HepG2 (cell line): ENCODE data around the gene SEPTIN10. TPM values are rescaled to one million over a fixed set of nuclear protein-coding genes. Genes with fewer than 3 reads are reported as not detected.
A peak's percentile ranks its signal among the peaks of the same experiment; 100 is the strongest.

ENCODE experiments used
- ARNTL ChIP-seq: sonication (generic); formaldehyde crosslinking; IDR thresholded peaks from 2 replicates; pipeline ENCODE4 v1.4.0; 2020; ENCODE audit warnings: mild to moderate bottlenecking, missing genetic modification reagents
- FOXA1 ChIP-seq, 2 experiments: fragments of 450-650 bp in 1 of 2; sonication (generic) in 1 of 2; formaldehyde crosslinking in 1 of 2; IDR thresholded peaks; 2 replicates each; pipeline versions ENCODE4 v1.4.0 to v1.6.1; 2016 to 2020; ENCODE audit warnings: missing genetic modification reagents in 1 of 2
- FOXJ3 ChIP-seq: sonication (generic); formaldehyde crosslinking; IDR thresholded peaks from 2 replicates; pipeline ENCODE4 v1.4.0; 2020; ENCODE audit warnings: missing genetic modification reagents, mild to moderate bottlenecking, borderline replicate concordance
- GATA4 ChIP-seq: sonication (generic); IDR thresholded peaks from 2 replicates; pipeline ENCODE4 v1.6.1; 2016; ENCODE audit warnings: antibody characterized with exemption, low read depth, borderline replicate concordance
- HNRNPK ChIP-seq: fragments of 200-400 bp; formaldehyde crosslinking; IDR thresholded peaks from 2 replicates; pipeline ENCODE4 v1.6.1; 2018; ENCODE audit warnings: low read length, low read depth, moderate library complexity, mild to moderate bottlenecking; ENCODE audit not compliant: poor library complexity, severe bottlenecking
- KDM5A ChIP-seq: fragments of 200-600 bp; sonication (generic); IDR thresholded peaks from 2 replicates; pipeline ENCODE4 v1.7.0; 2018; ENCODE audit warnings: antibody characterized with exemption, mild to moderate bottlenecking, low read length, borderline replicate concordance
- MAFK ChIP-seq, 2 experiments: IDR thresholded peaks in 1 of 2; conservative IDR thresholded peaks in 1 of 2; 2 replicates each; pipeline ENCODE4 v1.6.1; 2011; ENCODE audit warnings: improper control_type of control experiment in 2 of 2, low read length in 2 of 2
- MTF1 ChIP-seq: sonication (generic); formaldehyde crosslinking; IDR thresholded peaks from 2 replicates; pipeline ENCODE4 v1.5.0; 2020; ENCODE audit warnings: missing genetic modification reagents
- NAIF1 ChIP-seq: sonication (generic); formaldehyde crosslinking; IDR thresholded peaks from 2 replicates; pipeline ENCODE4 v1.5.0; 2020; ENCODE audit warnings: mild to moderate bottlenecking, missing genetic modification reagents, borderline replicate concordance
- PCBP2 ChIP-seq: fragments of 200-400 bp; formaldehyde crosslinking; optimal IDR thresholded peaks from 2 replicates; pipeline ENCODE3; 2018; ENCODE audit warnings: low read length, low read depth; ENCODE audit not compliant: poor library complexity, severe bottlenecking
- PHF21A ChIP-seq: sonication (generic); formaldehyde crosslinking; IDR thresholded peaks from 2 replicates; pipeline ENCODE4 v1.5.0; 2020; ENCODE audit warnings: mild to moderate bottlenecking, missing genetic modification reagents
- POGK ChIP-seq: sonication (generic); formaldehyde crosslinking; conservative IDR thresholded peaks from 2 replicates; pipeline ENCODE4 v1.8.0; 2022; ENCODE audit warnings: mild to moderate bottlenecking, moderate library complexity, missing genetic modification reagents
- POGZ ChIP-seq: sonication (generic); formaldehyde crosslinking; IDR thresholded peaks from 2 replicates; pipeline ENCODE4 v1.4.0; 2020; ENCODE audit warnings: mild to moderate bottlenecking, missing genetic modification reagents
- RCOR2 ChIP-seq: IDR thresholded peaks from 2 replicates; pipeline ENCODE4 v1.6.1; 2016; ENCODE audit warnings: missing biosample characterization, missing genetic modification reagents
- RFX1 ChIP-seq: fragments of 450-650 bp; IDR thresholded peaks from 2 replicates; pipeline ENCODE4 v1.6.1; 2017
- RFXAP ChIP-seq: sonication (generic); formaldehyde crosslinking; IDR thresholded peaks from 2 replicates; pipeline ENCODE4 v1.4.0; 2020; ENCODE audit warnings: missing genetic modification reagents, borderline replicate concordance
- SMAD1 ChIP-seq: sonication (generic); formaldehyde crosslinking; IDR thresholded peaks from 2 replicates; pipeline ENCODE4 v1.4.0; 2020; ENCODE audit warnings: missing genetic modification reagents, low read depth, mild to moderate bottlenecking, borderline replicate concordance
- SP140L ChIP-seq: sonication (generic); formaldehyde crosslinking; IDR thresholded peaks from 2 replicates; pipeline ENCODE4 v1.4.0; 2020; ENCODE audit warnings: missing genetic modification reagents, borderline replicate concordance
- TCF7 ChIP-seq: sonication (generic); IDR thresholded peaks from 2 replicates; pipeline ENCODE4 v1.6.1; 2016; ENCODE audit warnings: antibody characterized with exemption, low read depth
- ZNF143 ChIP-seq: sonication (generic); formaldehyde crosslinking; IDR thresholded peaks from 2 replicates; pipeline ENCODE4 v1.4.0; 2020; ENCODE audit warnings: missing genetic modification reagents
- ZNF230 ChIP-seq: sonication (generic); formaldehyde crosslinking; IDR thresholded peaks from 2 replicates; pipeline ENCODE4 v1.4.0; 2020; ENCODE audit warnings: mild to moderate bottlenecking, missing genetic modification reagents
- ZNF350 ChIP-seq: sonication (generic); formaldehyde crosslinking; IDR thresholded peaks from 2 replicates; pipeline ENCODE4 v1.4.0; 2020; ENCODE audit warnings: mild to moderate bottlenecking, low read depth, missing genetic modification reagents, borderline replicate concordance
- ZNF570 ChIP-seq: sonication (generic); formaldehyde crosslinking; IDR thresholded peaks from 2 replicates; pipeline ENCODE4 v1.4.0; 2020; ENCODE audit warnings: mild to moderate bottlenecking, missing genetic modification reagents, borderline replicate concordance
- ZNF652 ChIP-seq: IDR thresholded peaks from 2 replicates; pipeline ENCODE4 v1.6.1; 2016; ENCODE audit warnings: low read depth, borderline replicate concordance
- ZNF773 ChIP-seq: sonication (generic); formaldehyde crosslinking; IDR thresholded peaks from 2 replicates; pipeline ENCODE4 v1.4.0; 2020; ENCODE audit warnings: missing genetic modification reagents, borderline replicate concordance
- ZNF816 ChIP-seq: sonication (generic); formaldehyde crosslinking; IDR thresholded peaks from 2 replicates; pipeline ENCODE4 v1.8.0; 2022; ENCODE audit warnings: missing genetic modification reagents, mild to moderate bottlenecking, borderline replicate concordance
- polyA plus RNA-seq, 8 experiments: library from polyadenylated mRNA; depleted of rRNA in 3 of 8; stranded (reverse) in 7 of 8; unstranded in 1 of 8; fragments of >200 nt; fragmentation: Illumina TruSeq in 4 of 8; extraction: Trizol in 4 of 8; gene quantifications; 2 replicates each; pipeline versions ENCODE4 v1.2.1 to v1.2.3, GENCODE V29; 2011 to 2016; ENCODE audit warnings: low read depth in 4 of 8, missing spikeins in 1 of 8, mixed read lengths in 1 of 8; ENCODE audit not compliant: insufficient read depth in 1 of 8
- total RNA-seq, 5 experiments: library from RNA; depleted of rRNA; stranded (reverse); fragments of >200 nt; fragmentation: Illumina TruSeq; extraction: Trizol; gene quantifications; 2 replicates each; pipeline ENCODE4 v1.2.3, GENCODE V29; 2016; ENCODE audit warnings: low read depth in 1 of 5
- TF ChIP-seq, protein P1 (sequence below), 2 experiments: sonication (generic) in 1 of 2; formaldehyde crosslinking in 1 of 2; IDR thresholded peaks; 2 replicates each; pipeline versions ENCODE4 v1.5.1 to v1.6.1; 2011 to 2020; ENCODE audit warnings: borderline replicate concordance in 1 of 2, low read depth in 1 of 2, low read length in 1 of 2, mild to moderate bottlenecking in 1 of 2, missing genetic modification reagents in 1 of 2, moderate library complexity in 1 of 2
- TF ChIP-seq, protein P2 (sequence below): IDR thresholded peaks from 2 replicates; pipeline ENCODE4 v1.6.1; 2016; ENCODE audit warnings: low read depth, borderline replicate concordance

The SEPTIN10 gene
- total and polyA plus RNA-seq, 2 of the 13 experiments (the other 11 are each of a cell fraction or from before 2014, with no cell fraction given): 45.8 to 67.5 TPM

GRCh38 chr2:109623297-109623696, 9.5 kb upstream of the SEPTIN10 start (continued):
- TF ChIP-seq ZNF816 (CRISPR knock-in tag): 0 out of 2 replicates have a peak, but pooled peaks have one; percentile 48
- no peak for TF ChIP-seq ZNF773 (CRISPR knock-in tag)
- no peak for TF ChIP-seq FOXJ3 (CRISPR knock-in tag)
- TF ChIP-seq, protein P1, sequence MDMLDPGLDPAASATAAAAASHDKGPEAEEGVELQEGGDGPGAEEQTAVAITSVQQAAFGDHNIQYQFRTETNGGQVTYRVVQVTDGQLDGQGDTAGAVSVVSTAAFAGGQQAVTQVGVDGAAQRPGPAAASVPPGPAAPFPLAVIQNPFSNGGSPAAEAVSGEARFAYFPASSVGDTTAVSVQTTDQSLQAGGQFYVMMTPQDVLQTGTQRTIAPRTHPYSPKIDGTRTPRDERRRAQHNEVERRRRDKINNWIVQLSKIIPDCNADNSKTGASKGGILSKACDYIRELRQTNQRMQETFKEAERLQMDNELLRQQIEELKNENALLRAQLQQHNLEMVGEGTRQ (IDR thresholded peaks at IDR 0.05; ENCODE audit: low read depth, low read length): no peak
- TF ChIP-seq, protein P1 (CRISPR knock-in tag; IDR thresholded peaks at IDR 0.05; ENCODE audit: borderline replicate concordance): no peak
- TF ChIP-seq FOXA1 (IDR thresholded peaks at IDR 0.05): no peak
- TF ChIP-seq FOXA1 (CRISPR knock-in tag; IDR thresholded peaks at IDR 0.05): no peak
- TF ChIP-seq ZNF652 (CRISPR knock-in tag): peak; percentile 82
- TF ChIP-seq SP140L (CRISPR knock-in tag): no peak
- TF ChIP-seq PCBP2: no peak
- no peak for TF ChIP-seq ZNF143 (CRISPR knock-in tag)
- TF ChIP-seq ARNTL (CRISPR knock-in tag): 0 out of 2 replicates have a peak, but pooled peaks have one; percentile 45
- TF ChIP-seq PHF21A: no peak; the same call in 1 of the 2 replicates
- no peak for TF ChIP-seq RFX1
- no peak for TF ChIP-seq KDM5A
- no peak for TF ChIP-seq MAFK (conservative IDR thresholded peaks at IDR 0.05 in 1 of 2, IDR thresholded peaks at IDR 0.05 in 1 of 2; ENCODE audit: low read length in 2 of 2)
- TF ChIP-seq HNRNPK: no peak
- no peak for TF ChIP-seq SMAD1 (CRISPR knock-in tag)
- no peak for TF ChIP-seq RFXAP (CRISPR knock-in tag)
- TF ChIP-seq TCF7: no peak
- no peak for TF ChIP-seq MTF1 (CRISPR knock-in tag)
- no peak for TF ChIP-seq ZNF570 (CRISPR knock-in tag)
- TF ChIP-seq ZNF350 (CRISPR knock-in tag): 0 out of 2 replicates have a peak, but pooled peaks have one; percentile 1
- TF ChIP-seq GATA4: no peak
- TF ChIP-seq POGK (CRISPR knock-in tag): no peak
- TF ChIP-seq RCOR2 (CRISPR knock-in tag): no peak
- TF ChIP-seq NAIF1 (CRISPR knock-in tag): no peak
- TF ChIP-seq ZNF230: no peak
- no peak for TF ChIP-seq POGZ
- TF ChIP-seq, protein P2, sequence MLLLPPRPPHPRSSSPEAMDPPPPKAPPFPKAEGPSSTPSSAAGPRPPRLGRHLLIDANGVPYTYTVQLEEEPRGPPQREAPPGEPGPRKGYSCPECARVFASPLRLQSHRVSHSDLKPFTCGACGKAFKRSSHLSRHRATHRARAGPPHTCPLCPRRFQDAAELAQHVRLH (CRISPR knock-in tag): no peak
